Esophagus muscularis mucosa (tissue), 4 donors: ENCODE measurements around the gene FAP. TPM values are rescaled to one million over a fixed set of nuclear protein-coding genes. Genes with fewer than 3 reads are reported as not detected.
A peak's percentile ranks its signal among the peaks of the same experiment; 100 is the strongest.

Experiments
- DNase-seq: peaks from one replicate; pipeline ENCODE4 v3.0.0-alpha.2; 2017; ENCODE audit errors: extremely low spot score
- H3K27ac ChIP-seq, 4 donors: fragments of 200-600 bp; sonication (generic); replicated peaks in 1 of 4; 1 replicate in 3 of 4; 2 replicates in 1 of 4; pipeline ENCODE4 v1.5.1; 2016 to 2019; ENCODE audit warnings: mild to moderate bottlenecking in 1 of 4
- H3K27me3 ChIP-seq, 4 donors: fragments of 200-600 bp; sonication (generic); one replicate each; pipeline versions ENCODE4 v1.5.1 to v1.6.0; 2016 to 2019
- H3K36me3 ChIP-seq, 4 donors: fragments of 200-600 bp; sonication (generic); one replicate each; pipeline ENCODE4 v1.5.1; 2016 to 2019
- H3K4me1 ChIP-seq, 4 donors: fragments of 200-600 bp; sonication (generic); one replicate each; pipeline ENCODE4 v1.5.1; 2016 to 2019
- H3K4me3 ChIP-seq, 4 donors: fragments of 200-600 bp; sonication (generic); 1 replicate in 2 of 4; 2 replicates in 2 of 4; pipeline ENCODE4 v1.5.1; 2016 to 2019; ENCODE audit warnings: mild to moderate bottlenecking in 4 of 4, moderate library complexity in 1 of 4
- H3K9me3 ChIP-seq, 4 donors: fragments of 200-600 bp; sonication (generic); 1 replicate in 3 of 4; 2 replicates in 1 of 4; pipeline ENCODE4 v1.5.1; 2016 to 2019
- CTCF ChIP-seq, 3 experiments: fragments of 200-600 bp in 2 of 3; fragments of 450-650 bp in 1 of 3; sonication (generic) in 2 of 3; IDR thresholded peaks; one replicate each; pipeline ENCODE4 v1.5.1; 2017 to 2019; ENCODE audit warnings: antibody characterized with exemption in 3 of 3, mild to moderate bottlenecking in 2 of 3, moderate library complexity in 1 of 3
- EP300 ChIP-seq: sonication (generic); formaldehyde crosslinking; IDR thresholded peaks from one replicate; pipeline ENCODE4 v1.6.1; 2017; ENCODE audit warnings: antibody characterized with exemption
- POLR2A ChIP-seq: fragments of 450-650 bp; IDR thresholded peaks from one replicate; pipeline ENCODE4 v1.6.1; 2017; ENCODE audit warnings: antibody characterized with exemption, moderate library complexity, mild to moderate bottlenecking, low read depth
- POLR2AphosphoS5 ChIP-seq, 2 donors: sonication (generic); formaldehyde crosslinking; IDR thresholded peaks; one replicate each; pipeline ENCODE4 v1.6.1; 2017; ENCODE audit warnings: antibody characterized with exemption in 2 of 2
- whole genome bisulfite sequencing: methylation state at CpG from one replicate; pipeline ENCODE4 v1.1.5; 2018; 5-methylcytosine and 5-hydroxymethylcytosine counted together
- intact Hi-C: fragments of 100-400 bp; cut with DNase I; formaldehyde crosslinking; loops from one replicate; pipeline ENCODE4 v1.15.1; 2023
- total RNA-seq, 4 donors: library from RNA; depleted of rRNA; stranded (reverse); fragments of >200 nt; gene quantifications; one replicate each; pipeline versions ENCODE4 v1.1.0 to v1.2.1, GENCODE V29; 2016

FAP gene
- total RNA-seq, 4 donors from 2014 or later: 8.0 to 16.7 (median 13.1) TPM

- H3K9me3 ChIP-seq: no peaks in the 10 kb centered on the region
- H3K36me3 ChIP-seq: no peaks in the 10 kb centered on the region
- intact Hi-C loops: no loop called here
- H3K4me3 ChIP-seq: no peak overlapping the region
- H3K27ac ChIP-seq: peak overlapping the region; percentile 70 to 78 (median 72)
- TF ChIP-seq POLR2AphosphoS5 (IDR thresholded peaks at IDR 0.05) (peak; percentile 45 to 84), CTCF (IDR thresholded peaks at IDR 0.05) (no peak), EP300 (peak; percentile 77)
- DNase-seq: no peak
- peaks cover 15 to 51% (median 37%) of the 10 kb centered on the region in 4 donors for H3K4me1 ChIP-seq
- WGBS: 14% methylated on average over 2 of the region's 2 CpGs
- H3K27me3 ChIP-seq: no peaks in the 10 kb centered on the region
Measured at GRCh38 chr2:162244541-162245031, 1.3 kb upstream of the FAP start.

GRCh38 chr2:162243715-162244114 is 470 bp upstream of the FAP start:
- peaks cover 15 to 51% (median 37%) of the 10 kb centered on the region in 4 donors for H3K4me1 ChIP-seq
- DNase-seq: no peak
- WGBS: 75% methylated on average over 1 of the region's 1 CpG
- H3K36me3 ChIP-seq: no peaks in the 10 kb centered on the region
- H3K9me3 ChIP-seq: no peaks in the 10 kb centered on the region
- H3K27me3 ChIP-seq: no peaks in the 10 kb centered on the region
- intact Hi-C loops: no loop called here
- peak overlapping the region; percentile 70 to 78 (median 72) for H3K27ac ChIP-seq
- no peak for TF ChIP-seq CTCF (IDR thresholded peaks at IDR 0.05)
- no peak for TF ChIP-seq POLR2AphosphoS5 (IDR thresholded peaks at IDR 0.05)
- no peak for TF ChIP-seq POLR2A
- no peak for TF ChIP-seq EP300
- peak overlapping the region; percentile 21 to 47 (median 33) for H3K4me3 ChIP-seq

GRCh38 chr2:162242586-162243280 is 512 bp downstream of the FAP start:
- Histone ChIP-seq H3K4me1 (peaks cover 15 to 51% (median 37%) of the 10 kb centered on the region in 4 donors), H3K9me3 (no peaks in the 10 kb centered on the region), H3K27ac (peak overlapping the region; percentile 70 to 78 (median 72)), H3K27me3 (no peaks in the 10 kb centered on the region), H3K36me3 (no peaks in the 10 kb centered on the region), H3K4me3 (peak overlapping the region; percentile 21 to 47 (median 33))
- intact Hi-C loops: no loop called here
- TF ChIP-seq POLR2AphosphoS5 (IDR thresholded peaks at IDR 0.05) (peak in 1 of 2 donors; percentile 53), CTCF (IDR thresholded peaks at IDR 0.05) (no peak)
- no peak for DNase-seq
- WGBS: 47% methylated on average over 5 of the region's 5 CpGs

- H3K27ac ChIP-seq: no peak overlapping the region
- DNase-seq: no peak
- H3K4me1 ChIP-seq: peaks cover 15 to 51% (median 37%) of the 10 kb centered on the region in 4 donors
- TF ChIP-seq CTCF (IDR thresholded peaks at IDR 0.05): no peak
- H3K9me3 ChIP-seq: no peaks in the 10 kb centered on the region
- no peaks in the 10 kb centered on the region for H3K36me3 ChIP-seq
- 86% methylated on average over 1 of the region's 1 CpG for WGBS
- H3K27me3 ChIP-seq: no peaks in the 10 kb centered on the region
- no peak overlapping the region for H3K4me3 ChIP-seq
- intact Hi-C loops: no loop called here
Measured at GRCh38 chr2:162241571-162241970, 1.7 kb downstream of the FAP start.
